Muscle of back (tissue), 11 donors: ENCODE results near the gene GATB. TPM values are rescaled to one million over a fixed set of nuclear protein-coding genes. Genes with fewer than 3 reads are reported as not detected.

Experiments used
- DNase-seq, 3 donors: peaks; one replicate each; pipeline versions ENCODE4 v3.0.0 to v3.0.0-alpha.2; 2013
- polyA plus RNA-seq, 10 donors: library from polyadenylated mRNA; unstranded; fragments of 120-200 nt; gene quantifications; one replicate each; pipeline ENCODE4 v1.2.1, GENCODE V29; 2013; ENCODE audit not compliant: insufficient read length in 10 of 10

GATB gene
- polyA plus RNA-seq, 10 donors = 18.3 to 24.0 (median 21.2) TPM

GRCh38 chr4:151675411-151675971 lies 85.3 kb downstream of the GATB start:
- DNase-seq = peak in 1 of 3 donors; percentile 47

GRCh38 chr4:151674804-151675391 lies 85.9 kb downstream of the GATB start:
- peak in 2 of 3 donors; percentile 65 to 76 for DNase-seq

- no peak for DNase-seq
Observed at GRCh38 chr4:151673908-151674520, 86.8 kb downstream of the GATB start.

DNA sequence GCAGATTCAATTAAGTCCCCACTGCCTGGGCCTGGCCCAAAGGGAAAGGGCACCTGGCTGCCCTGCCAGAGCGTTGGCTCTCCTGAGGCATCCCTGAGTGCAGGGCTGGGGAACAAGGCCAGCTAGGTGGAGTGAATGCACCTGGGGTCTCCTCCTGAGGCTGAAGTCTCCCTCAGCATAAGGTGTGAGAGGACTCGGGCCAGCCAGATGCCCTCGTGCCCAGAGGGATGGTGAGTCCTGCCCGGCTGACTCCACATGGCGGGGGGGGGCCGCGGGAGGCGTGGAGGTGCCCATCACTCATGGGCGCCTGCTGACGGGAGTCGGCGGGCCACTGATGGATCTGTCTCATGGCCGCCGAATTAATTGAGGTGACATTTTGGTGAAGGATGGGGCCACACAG lies 87.8 kb downstream of the GATB start:
- no peak for DNase-seq

- DNase-seq = no peak
Observed at GRCh38 chr4:151671541-151672059, 89.2 kb downstream of the GATB start.

DNA sequence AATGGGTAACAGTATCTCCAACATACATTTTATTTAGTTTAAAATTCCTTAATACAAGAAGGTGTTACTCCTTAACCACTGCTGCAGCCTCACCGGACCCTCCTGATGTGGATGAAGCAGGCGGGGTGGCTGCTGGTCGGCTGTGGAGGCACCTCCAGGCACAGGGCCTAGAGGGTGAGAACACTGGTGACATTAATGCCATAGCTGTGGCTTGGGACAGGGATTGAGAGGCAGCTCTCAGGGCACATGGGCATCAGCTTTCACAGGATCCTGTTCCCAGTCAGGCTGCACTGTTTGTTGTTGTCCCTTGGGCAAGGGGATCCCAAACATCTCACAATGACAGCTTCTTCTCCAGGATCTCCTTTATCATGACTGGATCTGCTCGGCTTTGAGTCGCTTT lies 90.0 kb downstream of the GATB start:
- DNase-seq = no peak

- DNase-seq = no peak
Observed at GRCh38 chr4:151669990-151670389, 90.8 kb downstream of the GATB start.

- no peak for DNase-seq
Observed at GRCh38 chr4:151668689-151669402, 92.0 kb downstream of the GATB start.

DNA sequence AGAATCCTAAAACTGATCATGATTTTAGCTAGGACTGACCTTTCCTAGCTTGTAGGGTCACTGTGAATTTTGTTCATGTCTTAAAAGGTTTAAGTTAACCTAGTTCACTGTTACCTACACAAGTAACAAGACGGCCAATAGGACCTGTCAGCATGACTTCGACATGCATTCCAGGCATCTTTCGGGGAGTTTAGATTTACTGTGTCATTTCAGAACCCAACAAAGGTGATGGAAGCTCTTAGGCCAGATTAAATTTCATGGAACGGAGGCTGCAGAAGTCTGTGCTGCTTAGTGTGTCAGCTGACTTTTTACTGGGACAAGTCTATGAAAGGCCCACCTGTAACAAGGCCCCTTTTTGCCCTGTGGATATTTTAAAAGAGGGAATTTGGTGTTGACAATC lies 93.1 kb downstream of the GATB start:
- no peak for DNase-seq

- peak in 2 of 3 donors; percentile 48 for DNase-seq
Observed at GRCh38 chr4:151667048-151667447, 93.8 kb downstream of the GATB start.

- DNase-seq = no peak
Observed at GRCh38 chr4:151666501-151666900, 94.3 kb downstream of the GATB start.

DNA sequence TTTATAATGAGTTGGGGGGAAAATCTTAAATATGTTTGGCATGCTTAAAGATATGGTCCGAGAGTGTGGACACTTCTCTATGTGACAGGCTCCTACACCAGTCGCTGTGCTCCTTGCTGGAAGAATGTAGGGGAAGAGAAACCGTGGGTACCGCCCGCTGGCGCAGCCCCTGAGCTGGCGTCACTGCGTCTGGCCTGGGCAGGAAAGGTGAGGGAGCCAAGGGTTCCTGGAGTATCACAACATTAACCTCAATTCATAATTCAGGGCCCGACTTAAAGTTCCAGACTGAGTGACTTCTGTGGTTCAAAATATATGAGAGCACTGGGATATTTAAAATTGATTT lies 95.1 kb downstream of the GATB start:
- no peak for DNase-seq

- DNase-seq = no peak
Observed at GRCh38 chr4:151665022-151665784, 95.6 kb downstream of the GATB start.

DNA sequence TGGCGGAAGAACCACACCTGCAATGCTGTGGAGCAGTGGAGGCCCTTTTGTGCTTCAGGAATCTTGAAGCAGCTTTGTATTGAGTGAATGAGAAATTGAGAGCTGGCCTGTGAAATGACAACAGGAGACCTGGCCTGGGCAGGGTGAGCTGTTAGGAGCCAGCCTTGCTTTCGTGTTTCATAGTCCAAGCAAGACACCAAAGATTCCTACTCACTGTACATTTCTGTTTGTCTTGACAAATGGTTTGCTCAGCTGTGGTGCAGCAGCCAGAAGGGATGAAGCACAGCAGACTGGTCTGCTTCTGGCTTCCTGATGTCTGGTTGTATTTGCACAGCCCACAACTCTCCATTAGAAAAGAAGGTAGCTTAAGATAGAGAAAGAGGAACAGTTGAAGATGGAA lies 96.5 kb downstream of the GATB start:
- DNase-seq = no peak

DNA sequence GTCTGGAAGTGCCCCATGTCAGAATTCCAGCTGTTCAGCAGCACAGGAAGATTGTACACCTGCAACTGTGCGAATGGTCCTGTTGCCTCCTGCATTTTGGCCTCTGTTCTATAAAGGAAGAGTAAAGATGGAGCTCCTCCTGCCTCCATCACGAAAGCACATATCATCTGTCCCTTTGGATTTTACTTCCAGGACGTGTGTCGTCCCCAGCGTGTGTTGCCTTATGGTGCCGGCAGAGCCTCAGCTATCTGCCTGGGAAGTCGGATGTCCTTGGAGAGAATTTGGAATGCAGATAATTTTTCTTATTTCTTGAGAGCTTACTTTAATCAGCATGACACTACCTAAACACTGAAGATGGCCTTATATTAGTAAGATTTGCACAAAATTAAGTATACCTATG lies 97.7 kb downstream of the GATB start:
- no peak for DNase-seq

DNA sequence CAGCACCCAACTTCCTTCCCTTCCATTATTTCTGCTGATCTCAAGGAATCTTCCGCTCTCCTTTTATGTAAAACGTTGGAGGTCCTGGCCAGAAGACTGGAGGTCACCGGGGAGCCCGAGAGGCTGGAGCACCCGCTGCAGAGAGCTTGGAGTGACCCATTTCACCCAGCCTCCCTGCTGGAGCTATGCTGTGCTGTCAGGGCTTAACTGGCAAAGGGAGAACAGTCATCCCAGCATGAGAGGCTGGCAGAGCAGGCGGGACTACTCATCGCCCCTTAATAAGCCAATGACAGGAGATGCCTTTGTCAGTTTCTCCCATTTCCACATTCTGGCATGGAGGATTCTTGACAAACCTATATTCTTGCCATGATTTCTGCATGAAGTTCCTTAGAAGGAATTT lies 98.9 kb downstream of the GATB start:
- DNase-seq = no peak

DNA sequence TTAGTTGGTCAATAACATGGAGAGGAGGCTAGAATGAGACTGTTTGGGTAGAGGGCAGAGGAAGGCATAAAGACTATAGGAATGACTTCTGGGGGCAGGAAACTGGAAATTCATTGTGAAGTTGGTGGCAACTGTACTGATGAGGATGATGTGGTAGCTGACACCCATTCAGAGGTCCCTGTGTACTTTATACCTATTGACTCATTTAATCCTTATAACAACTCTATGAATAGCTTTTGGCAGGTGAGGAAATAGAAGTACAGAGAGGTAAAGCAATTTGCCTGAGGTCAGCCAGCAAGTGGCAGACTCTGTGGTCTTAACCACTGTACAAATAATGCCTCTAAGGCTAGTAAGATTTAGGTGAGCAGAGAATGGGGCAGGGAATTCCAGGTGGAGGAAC lies 100.1 kb downstream of the GATB start:
- DNase-seq = no peak

DNA sequence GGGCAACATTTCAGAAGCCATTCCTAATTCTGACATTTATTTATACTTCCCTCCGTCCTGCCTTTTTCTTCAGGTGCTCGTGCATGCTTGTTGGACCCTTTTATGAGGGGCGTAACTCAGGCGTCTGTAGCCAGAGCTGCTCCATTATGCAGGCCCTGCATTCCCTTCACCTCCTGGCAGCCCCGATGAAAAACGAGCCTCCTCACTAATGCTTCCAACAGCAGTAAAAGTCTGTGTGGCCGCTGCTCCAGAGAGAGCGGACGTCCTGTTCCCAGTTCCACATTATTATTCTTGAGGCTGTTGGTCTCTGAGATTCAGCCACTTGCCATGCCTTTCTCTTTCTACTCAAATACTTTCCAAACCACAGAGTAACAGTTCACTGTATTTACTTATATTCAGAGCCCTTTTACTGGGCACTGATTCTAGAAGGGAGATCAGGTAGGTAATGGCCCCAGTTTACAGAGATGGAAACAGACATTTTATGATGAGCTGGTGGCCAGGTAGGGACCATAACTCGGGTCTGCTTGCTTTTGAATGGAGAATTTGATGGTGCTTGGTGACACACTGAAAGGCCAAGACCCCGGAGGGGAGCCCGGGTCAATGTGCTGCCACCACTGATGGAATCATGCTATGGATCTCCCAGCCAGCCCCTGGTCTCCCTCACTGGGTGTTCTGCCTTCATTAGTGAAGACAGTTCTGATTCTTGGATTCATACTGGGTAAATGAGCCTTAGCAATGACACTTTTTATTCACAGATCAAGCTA lies 101.0 kb downstream of the GATB start:
- DNase-seq = peak; percentile 35 to 87 (median 74)

DNA sequence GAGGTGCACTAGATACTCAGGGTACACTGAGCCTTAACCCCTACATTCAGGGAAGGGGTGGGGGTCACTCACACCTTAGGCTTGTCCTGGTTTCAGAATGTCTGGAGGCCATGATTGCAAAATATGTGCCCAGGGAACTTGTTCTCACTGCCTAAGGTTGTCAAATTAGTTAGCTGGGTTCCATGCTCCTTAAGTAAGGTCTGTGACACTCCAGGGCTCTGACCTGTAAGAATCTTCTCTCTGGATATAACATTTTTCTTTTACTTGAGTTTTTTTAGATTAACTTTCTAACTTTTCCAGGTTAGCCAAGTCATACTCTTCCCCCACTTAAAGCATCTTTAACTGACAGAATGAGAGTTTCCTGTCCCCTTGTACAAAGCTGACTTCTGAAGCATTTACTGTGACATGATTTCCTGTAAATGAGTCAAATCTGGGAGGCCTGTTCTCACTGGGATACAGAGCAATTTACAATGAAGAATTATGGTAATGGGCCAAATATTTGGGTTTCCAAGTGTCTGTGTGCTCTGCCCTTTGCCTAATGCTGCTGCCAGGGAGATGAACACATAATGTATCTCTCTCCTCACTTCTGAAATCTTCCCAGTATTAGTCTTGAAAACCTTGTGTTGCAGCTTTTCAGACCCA lies 101.7 kb downstream of the GATB start:
- peak in 1 of 3 donors; percentile 49 for DNase-seq

- no peak for DNase-seq
Observed at GRCh38 chr4:151657896-151658295, 102.9 kb downstream of the GATB start.

- DNase-seq = no peak
Observed at GRCh38 chr4:151656058-151656457, 104.7 kb downstream of the GATB start.
